Stimulated activated CD8-positive, alpha-beta memory T cell treated with anti-CD3 and anti-CD28 coated beads, Interleukin-4, amount 100 ng/mL, for 4 hours (primary cell): ENCODE results near the gene HSF2.
"Not testable (repeated sequence)": the region's sequence is repeated elsewhere in the genome, so short reads cannot be mapped to it uniquely, and the experiment has no call there.

Source experiments
- DNase-seq, 2 donors: peaks; one replicate each; pipeline ENCODE4 v3.0.0-alpha.2; 2020; ENCODE audit warnings: low read depth in 2 of 2, low spot score in 1 of 2

The HSF2 gene

GRCh38 chr6:122452509-122452908 lies 53.1 kb downstream of the HSF2 start:
- no peak for DNase-seq

DNA sequence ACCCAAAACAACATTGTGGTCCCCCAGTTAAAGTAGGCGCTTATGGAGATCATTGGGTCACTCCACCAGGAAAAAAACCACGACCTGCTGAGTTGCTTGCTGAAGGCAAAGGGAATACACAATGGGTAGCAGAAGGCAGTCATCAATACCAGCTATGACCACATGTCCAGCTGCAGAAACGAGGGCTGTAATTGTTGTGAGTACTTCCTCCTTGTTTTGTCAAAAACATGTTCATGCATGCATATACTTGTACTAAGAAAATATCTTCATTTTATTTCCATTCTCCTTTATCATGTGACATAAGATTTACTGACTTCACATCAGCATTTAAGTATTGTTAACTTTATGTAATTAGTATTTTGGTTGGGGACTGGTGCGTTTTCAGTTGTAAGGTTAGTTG lies 55.2 kb downstream of the HSF2 start:
- no peak for DNase-seq

- not testable (repeated sequence) for DNase-seq
Measured at GRCh38 chr6:122455116-122455515, 55.7 kb downstream of the HSF2 start.

DNA sequence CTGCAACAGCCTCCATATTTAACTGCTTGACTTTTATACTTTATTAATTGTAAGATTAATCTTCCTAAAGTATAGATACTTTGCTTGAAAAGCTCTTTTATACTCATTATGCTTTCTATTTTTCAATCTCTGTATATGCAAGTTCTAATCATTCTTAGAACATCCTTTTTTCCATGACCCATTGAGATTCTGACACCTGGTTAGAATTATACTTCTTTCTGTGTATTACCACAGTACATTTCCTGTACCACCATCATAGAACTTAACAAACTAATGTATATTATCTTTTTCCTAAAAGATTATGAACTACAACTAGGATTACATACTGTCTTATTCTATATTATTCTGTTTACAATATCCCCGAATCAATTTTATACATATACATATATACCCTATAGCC lies 58.6 kb downstream of the HSF2 start:
- DNase-seq = no peak

DNA sequence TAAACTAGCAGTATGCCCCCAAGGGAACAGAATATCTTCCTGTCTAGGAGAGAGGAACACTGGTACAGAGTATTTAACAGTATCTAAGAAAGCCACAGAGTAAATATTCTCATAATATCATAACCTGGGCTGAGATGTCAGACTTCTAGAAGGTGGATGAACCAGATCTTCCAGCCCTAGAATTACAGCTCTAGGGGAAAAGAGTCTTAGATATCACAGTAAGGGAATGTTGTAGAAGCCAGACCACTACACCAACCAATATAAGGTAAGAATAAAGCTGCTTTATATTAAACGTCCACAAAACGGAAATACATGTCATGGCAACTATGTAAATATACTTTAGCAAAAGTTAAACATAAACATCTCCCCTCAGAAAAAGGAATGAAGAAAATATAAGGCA lies 59.8 kb downstream of the HSF2 start:
- DNase-seq = no peak

DNA sequence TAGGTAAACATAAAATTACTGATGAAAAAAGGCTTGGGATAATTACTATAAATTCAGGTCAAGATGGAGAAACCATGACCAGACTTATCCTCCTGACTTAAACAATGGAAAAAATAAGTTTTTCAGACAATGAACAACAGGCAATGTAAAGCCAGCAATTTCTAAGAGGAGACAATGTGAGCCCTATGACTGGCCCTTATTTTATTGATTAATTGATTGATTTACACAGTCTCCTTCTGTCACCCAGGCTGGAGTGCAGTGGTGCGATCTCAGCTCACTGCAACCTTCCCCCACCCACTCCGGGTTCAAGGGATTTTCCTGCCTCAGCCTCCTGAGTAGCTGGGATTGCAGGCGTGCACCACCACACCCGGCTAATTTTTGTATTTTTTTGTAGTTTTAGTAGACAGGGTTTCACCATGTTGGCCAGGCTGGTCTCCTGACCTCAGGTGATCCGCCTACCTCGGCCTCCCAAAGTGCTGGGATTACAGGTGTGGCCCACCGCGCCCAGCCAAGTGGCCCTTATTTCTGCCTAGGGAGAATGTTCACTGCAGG lies 60.5 kb downstream of the HSF2 start:
- not testable (repeated sequence) for DNase-seq

GRCh38 chr6:122461885-122462284 lies 62.4 kb downstream of the HSF2 start:
- DNase-seq = no peak

- DNase-seq = peak; percentile 79 to 86
Measured at GRCh38 chr6:122471107-122472021, 71.9 kb downstream of the HSF2 start, which contains the start of gene SERINC1. Gene SERINC1 (minus strand): TSS chr6:122471807. CDS start chr6:122471737, 70 bp downstream.

DNA sequence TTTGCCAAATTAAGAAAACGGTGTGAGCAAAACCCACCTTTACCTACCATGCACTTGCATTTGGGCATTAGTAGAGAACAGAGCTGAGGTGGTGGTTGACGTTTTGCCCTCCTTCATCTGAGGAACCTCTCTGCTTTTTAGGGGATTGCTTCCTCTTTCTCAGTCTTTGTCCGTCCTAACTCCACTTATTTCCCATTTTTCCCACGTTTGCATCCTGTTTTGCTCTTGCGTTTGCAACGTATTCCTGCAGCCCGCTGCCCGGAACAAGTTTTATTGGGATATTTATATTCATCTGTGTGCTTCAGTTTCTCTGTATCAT lies 72.5 kb downstream of the HSF2 start:
- DNase-seq = no peak

DNA sequence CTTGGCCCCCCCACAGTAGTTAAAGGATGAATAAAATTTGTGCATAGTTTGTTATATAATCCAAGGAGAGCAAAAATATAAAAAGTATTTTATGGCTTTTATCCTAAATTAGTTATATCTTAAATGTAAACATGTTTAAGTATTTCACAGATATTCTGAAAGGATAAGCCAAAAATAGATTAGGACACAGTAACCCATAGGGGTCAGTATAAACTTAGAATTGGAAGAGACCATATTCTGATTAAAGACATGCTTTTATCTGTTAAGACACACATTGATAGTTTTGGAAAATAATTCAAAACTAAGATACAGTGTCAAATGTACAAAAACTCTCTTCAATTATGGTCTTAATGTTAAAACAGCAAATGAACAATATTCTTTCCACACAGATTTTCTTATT lies 76.7 kb downstream of the HSF2 start:
- no peak for DNase-seq

- no peak for DNase-seq
Measured at GRCh38 chr6:122482750-122483080, 83.3 kb downstream of the HSF2 start.
